ENCODE measurements around the gene THRA. TPM values are rescaled to one million over a fixed set of nuclear protein-coding genes. Genes with fewer than 3 reads are reported as not detected.

THRA gene, protein sequence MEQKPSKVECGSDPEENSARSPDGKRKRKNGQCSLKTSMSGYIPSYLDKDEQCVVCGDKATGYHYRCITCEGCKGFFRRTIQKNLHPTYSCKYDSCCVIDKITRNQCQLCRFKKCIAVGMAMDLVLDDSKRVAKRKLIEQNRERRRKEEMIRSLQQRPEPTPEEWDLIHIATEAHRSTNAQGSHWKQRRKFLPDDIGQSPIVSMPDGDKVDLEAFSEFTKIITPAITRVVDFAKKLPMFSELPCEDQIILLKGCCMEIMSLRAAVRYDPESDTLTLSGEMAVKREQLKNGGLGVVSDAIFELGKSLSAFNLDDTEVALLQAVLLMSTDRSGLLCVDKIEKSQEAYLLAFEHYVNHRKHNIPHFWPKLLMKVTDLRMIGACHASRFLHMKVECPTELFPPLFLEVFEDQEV
- polyA plus RNA-seq (2011; rRNA removed) (25.2 and 32.0 TPM in 2 replicates), polyA minus RNA-seq (2011; rRNA and poly(A)+ RNA removed) (20.2 and 24.6 TPM in 2 replicates)

DNA sequence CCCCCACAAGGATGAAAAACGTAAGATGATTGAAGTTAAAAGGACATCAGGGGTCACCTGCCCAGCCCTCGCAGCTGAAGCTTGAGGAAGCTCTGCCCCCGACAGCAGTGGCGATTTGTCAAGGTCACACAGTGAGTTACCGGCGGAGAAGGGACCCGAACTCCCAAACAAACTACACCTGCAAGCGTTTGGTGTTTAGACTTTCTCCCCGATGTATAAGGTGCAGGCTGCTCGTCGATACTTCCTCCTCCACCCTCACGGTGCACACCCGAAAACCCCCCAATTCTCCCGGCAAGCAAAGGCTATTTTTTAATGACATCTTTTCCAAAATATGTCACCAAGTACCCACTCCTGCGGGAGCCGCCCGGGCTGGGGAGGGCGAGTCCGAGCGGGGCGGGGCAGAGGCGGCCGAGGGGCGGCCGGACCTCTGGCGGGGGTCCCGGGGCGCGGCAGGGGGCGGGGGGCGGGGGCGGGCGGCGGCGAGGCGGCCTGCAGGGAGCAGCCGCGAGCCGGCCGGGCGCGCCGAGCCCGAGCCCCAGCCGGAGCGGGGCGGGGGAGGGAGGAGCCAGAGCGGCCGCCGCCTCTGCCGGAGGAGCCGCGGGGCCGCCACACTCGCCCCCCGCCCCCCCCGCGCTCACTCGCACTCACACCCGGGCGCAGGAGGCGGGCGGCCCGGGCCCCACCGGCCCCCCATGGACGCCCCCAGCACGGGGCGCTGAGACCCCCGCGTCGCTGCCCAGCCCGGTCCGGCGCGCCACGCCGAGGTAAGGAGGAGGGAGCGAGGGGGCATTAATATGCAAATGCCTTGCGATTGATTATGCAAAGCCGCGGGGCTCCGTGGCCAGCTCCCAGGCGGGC, at the start of gene THRA:
Gene THRA (plus strand): TSS at position 637 of the 858 bp plus-strand sequence. CDS start 11,524 bp downstream, outside the sequence.
- CTCF ChIA-PET: interaction anchor here (1.2 to 4.9 kb wide), 6 partner anchors 12 to 106 kb away, joined by 4 to 60 read pairs (median 6); no protein-coding TSS in a partner anchor
- H3K4me3 ChIP-seq (ENCODE audit: low read depth, low read length): peak within 1 kb of the TSS; percentile 90
- H3K27ac ChIP-seq (ENCODE audit: low read depth, low read length): no peak within 1 kb of the TSS
- no peak for DNase-seq (ENCODE audit: low read depth, low spot score)
- H3K9me3 ChIP-seq (ENCODE audit: control insufficient read depth, insufficient read depth, low read length): no peaks in the 10 kb centered on the region; the same call in 1 of the 2 replicates
- H3K27me3 ChIP-seq (ENCODE audit: control insufficient read depth, insufficient read depth, low read length): peaks cover 3% of the 10 kb centered on the region
- TF ChIP-seq, protein P1, sequence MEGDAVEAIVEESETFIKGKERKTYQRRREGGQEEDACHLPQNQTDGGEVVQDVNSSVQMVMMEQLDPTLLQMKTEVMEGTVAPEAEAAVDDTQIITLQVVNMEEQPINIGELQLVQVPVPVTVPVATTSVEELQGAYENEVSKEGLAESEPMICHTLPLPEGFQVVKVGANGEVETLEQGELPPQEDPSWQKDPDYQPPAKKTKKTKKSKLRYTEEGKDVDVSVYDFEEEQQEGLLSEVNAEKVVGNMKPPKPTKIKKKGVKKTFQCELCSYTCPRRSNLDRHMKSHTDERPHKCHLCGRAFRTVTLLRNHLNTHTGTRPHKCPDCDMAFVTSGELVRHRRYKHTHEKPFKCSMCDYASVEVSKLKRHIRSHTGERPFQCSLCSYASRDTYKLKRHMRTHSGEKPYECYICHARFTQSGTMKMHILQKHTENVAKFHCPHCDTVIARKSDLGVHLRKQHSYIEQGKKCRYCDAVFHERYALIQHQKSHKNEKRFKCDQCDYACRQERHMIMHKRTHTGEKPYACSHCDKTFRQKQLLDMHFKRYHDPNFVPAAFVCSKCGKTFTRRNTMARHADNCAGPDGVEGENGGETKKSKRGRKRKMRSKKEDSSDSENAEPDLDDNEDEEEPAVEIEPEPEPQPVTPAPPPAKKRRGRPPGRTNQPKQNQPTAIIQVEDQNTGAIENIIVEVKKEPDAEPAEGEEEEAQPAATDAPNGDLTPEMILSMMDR (IDR thresholded peaks at IDR 0.05; ENCODE audit: low read depth, low read length): 0 out of 2 replicates have a peak, but pooled peaks have one; percentile 15
- POLR2A ChIA-PET: interaction anchor here (1.0 to 1.3 kb wide), 2 partner anchors 8 to 36 kb away, joined by 3 to 6 read pairs; partner anchors contain the start of gene MED24

DNA sequence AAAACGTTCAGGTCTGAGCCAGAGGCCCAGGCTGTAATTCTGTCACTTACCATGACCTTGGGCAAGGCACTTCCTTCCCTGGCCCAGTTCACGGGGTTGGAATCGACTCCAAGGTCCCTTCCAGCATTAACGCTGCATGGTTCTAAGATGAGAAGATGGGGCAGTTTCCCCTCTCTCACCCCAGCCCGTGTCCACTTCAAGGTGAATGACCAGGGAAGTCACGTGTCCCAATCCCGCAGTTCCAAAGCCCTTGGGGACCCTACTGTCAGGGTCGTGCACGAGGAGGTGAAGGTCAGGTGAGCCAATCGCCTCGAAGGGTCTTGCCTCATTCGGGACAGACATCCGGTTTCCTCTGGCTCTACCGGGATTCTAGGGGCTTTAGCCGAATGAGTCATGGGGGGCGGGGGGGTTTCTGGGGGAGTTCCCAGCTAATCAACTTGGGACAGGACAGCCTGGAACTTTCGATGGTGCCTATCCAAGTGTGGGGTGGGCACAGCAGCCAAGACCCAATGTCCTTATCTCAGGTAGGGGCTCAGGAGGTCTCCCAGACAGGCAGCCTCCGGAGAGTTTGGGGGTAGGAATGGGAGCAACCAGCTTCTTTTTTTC, 48.3 kb upstream of the THRA start:
- H3K9me3 ChIP-seq (ENCODE audit: control insufficient read depth, insufficient read depth, low read length): no peaks in the 10 kb centered on the region
- peak overlapping the region; percentile 2 for H3K27ac ChIP-seq (ENCODE audit: low read depth, low read length)
- ChIA-PET CTCF (interaction anchor here (0.6 to 7.6 kb wide), 12 partner anchors 12 to 344 kb away, joined by 3 to 81 read pairs (median 5); no protein-coding TSS in a partner anchor), POLR2A (no interaction called here)
- H3K4me3 ChIP-seq (ENCODE audit: low read depth, low read length): no peak overlapping the region
- DNase-seq (ENCODE audit: low read depth, low spot score): no peak
- TF ChIP-seq, protein P1 (IDR thresholded peaks at IDR 0.05; ENCODE audit: low read depth, low read length): no peak
- no peaks in the 10 kb centered on the region for H3K27me3 ChIP-seq (ENCODE audit: control insufficient read depth, insufficient read depth, low read length)

DNA sequence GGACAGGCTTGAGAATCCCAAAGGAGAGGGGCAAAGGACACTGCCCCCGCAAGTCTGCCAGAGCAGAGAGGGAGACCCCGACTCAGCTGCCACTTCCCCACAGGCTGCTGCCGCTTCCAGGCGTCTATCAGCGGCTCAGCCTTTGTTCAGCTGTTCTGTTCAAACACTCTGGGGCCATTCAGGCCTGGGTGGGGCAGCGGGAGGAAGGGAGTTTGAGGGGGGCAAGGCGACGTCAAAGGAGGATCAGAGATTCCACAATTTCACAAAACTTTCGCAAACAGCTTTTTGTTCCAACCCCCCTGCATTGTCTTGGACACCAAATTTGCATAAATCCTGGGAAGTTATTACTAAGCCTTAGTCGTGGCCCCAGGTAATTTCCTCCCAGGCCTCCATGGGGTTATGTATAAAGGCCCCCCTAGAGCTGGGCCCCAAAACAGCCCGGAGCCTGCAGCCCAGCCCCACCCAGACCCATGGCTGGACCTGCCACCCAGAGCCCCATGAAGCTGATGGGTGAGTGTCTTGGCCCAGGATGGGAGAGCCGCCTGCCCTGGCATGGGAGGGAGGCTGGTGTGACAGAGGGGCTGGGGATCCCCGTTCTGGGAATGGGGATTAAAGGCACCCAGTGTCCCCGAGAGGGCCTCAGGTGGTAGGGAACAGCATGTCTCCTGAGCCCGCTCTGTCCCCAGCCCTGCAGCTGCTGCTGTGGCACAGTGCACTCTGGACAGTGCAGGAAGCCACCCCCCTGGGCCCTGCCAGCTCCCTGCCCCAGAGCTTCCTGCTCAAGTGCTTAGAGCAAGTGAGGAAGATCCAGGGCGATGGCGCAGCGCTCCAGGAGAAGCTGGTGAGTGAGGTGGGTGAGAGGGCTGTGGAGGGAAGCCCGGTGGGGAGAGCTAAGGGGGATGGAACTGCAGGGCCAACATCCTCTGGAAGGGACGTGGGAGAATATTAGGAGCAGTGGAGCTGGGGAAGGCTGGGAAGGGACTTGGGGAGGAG, 47.5 kb upstream of the THRA start, which contains the start of gene CSF3:
Gene CSF3 (plus strand): TSS at position 436 of the 993 bp plus-strand sequence. CDS start 35 bp downstream, at position 471.
- TF ChIP-seq, protein P1 (IDR thresholded peaks at IDR 0.05; ENCODE audit: low read depth, low read length): no peak
- CTCF ChIA-PET: interaction anchor here (0.6 to 7.6 kb wide), 10 partner anchors 11 to 343 kb away, joined by 3 to 81 read pairs (median 5); no protein-coding TSS in a partner anchor
- Histone ChIP-seq H3K27ac (ENCODE audit: low read depth, low read length) (peak within 1 kb of the TSS; percentile 2), H3K4me3 (ENCODE audit: low read depth, low read length) (no peak within 1 kb of the TSS), H3K9me3 (ENCODE audit: control insufficient read depth, insufficient read depth, low read length) (no peaks in the 10 kb centered on the region), H3K27me3 (ENCODE audit: control insufficient read depth, insufficient read depth, low read length) (no peaks in the 10 kb centered on the region)
- DNase-seq (ENCODE audit: low read depth, low spot score): no peak
- POLR2A ChIA-PET: interaction anchor here (0.5 to 0.6 kb wide), 2 partner anchors 147 to 189 kb away, joined by 3 to 8 read pairs; no protein-coding TSS in a partner anchor

Data from AG04450 (cell line).